K562 (cell line): ENCODE data around the gene ZSWIM3. TPM values are rescaled to one million over a fixed set of nuclear protein-coding genes. Genes with fewer than 3 reads are reported as not detected.
A peak's percentile ranks its signal among the peaks of the same experiment; 100 is the strongest.

ENCODE experiments used
- KHSRP ChIP-seq: fragments of 450-650 bp; IDR thresholded peaks from 2 replicates; pipeline ENCODE4 v1.6.1; 2017
- MTA2 ChIP-seq: fragments of 450-650 bp; IDR thresholded peaks from 2 replicates; pipeline ENCODE4 v1.6.1; 2016; ENCODE audit warnings: low read depth
- NEUROD1 ChIP-seq: fragments of 150-350 bp; IDR thresholded peaks from 2 replicates; pipeline ENCODE4 v1.6.1; 2014; ENCODE audit warnings: borderline replicate concordance, low read length, low read depth; ENCODE audit not compliant: partially characterized antibody
- TRIM25 ChIP-seq: fragments of 450-650 bp; IDR thresholded peaks from 2 replicates; pipeline ENCODE4 v1.7.0; 2016; ENCODE audit warnings: borderline replicate concordance
- UBTF ChIP-seq, 2 experiments: IDR thresholded peaks; 2 replicates each; pipeline ENCODE4 v1.6.1; 2012; ENCODE audit warnings: improper control_type of control experiment in 2 of 2, low read depth in 2 of 2, low read length in 2 of 2, borderline replicate concordance in 1 of 2
- ZNF143 ChIP-seq: sonication (generic); formaldehyde crosslinking; IDR thresholded peaks from 2 replicates; pipeline ENCODE4 v1.9.0; 2022; ENCODE audit warnings: mild to moderate bottlenecking, missing genetic modification reagents
- ZNF318 ChIP-seq, 2 experiments: fragments of 450-650 bp; IDR thresholded peaks; 2 replicates each; pipeline ENCODE4 v1.6.1; 2016; ENCODE audit warnings: mild to moderate bottlenecking in 2 of 2, borderline replicate concordance in 1 of 2, low read depth in 1 of 2, moderate library complexity in 1 of 2
- ZNF592 ChIP-seq: fragments of 450-650 bp; IDR thresholded peaks from 2 replicates; pipeline ENCODE4 v1.6.1; 2017; ENCODE audit warnings: antibody characterized with exemption, mild to moderate bottlenecking
- polyA plus RNA-seq, 8 experiments: library from polyadenylated mRNA; depleted of rRNA in 4 of 8; stranded (reverse) in 5 of 8; unstranded in 3 of 8; fragments of >200 nt; fragmentation: Nextera tagmentation in 2 of 8; fragmentation: Illumina TruSeq in 1 of 8; extraction: Ambion mirVana in 2 of 8; extraction: Trizol in 1 of 8; gene quantifications; 2 replicates each; pipeline versions ENCODE4 v1.2.1 to v1.2.3, GENCODE V29; 2011 to 2014; ENCODE audit warnings: inconsistent platforms in 1 of 8, missing spikeins in 1 of 8
- total RNA-seq, 7 experiments: library from RNA; depleted of rRNA in 6 of 7; stranded (reverse); fragments of >200 nt in 6 of 7; fragmentation: Illumina TruSeq in 2 of 7; extraction: Trizol in 2 of 7; gene quantifications; 2 replicates each; pipeline versions ENCODE4 v1.2.1 to v1.2.3, GENCODE V29; 2011 to 2021; ENCODE audit warnings: low replicate concordance in 1 of 7

ZSWIM3 gene
- total and polyA plus RNA-seq, 9 of the 15 experiments (the other 6 are each of a cell fraction or from before 2014, with no cell fraction given): 1.7 to 4.3 (median 2.9) TPM

- TF ChIP-seq UBTF (IDR thresholded peaks at IDR 0.05; ENCODE audit: borderline replicate concordance in 1 of 2, low read depth in 2 of 2, low read length in 2 of 2) (0 out of 4 replicates have a peak, but pooled peaks of 1 of the 2 experiments have one; percentile 41), TRIM25 (no peak), KHSRP (peak; percentile 41), NEUROD1 (peak; percentile 99), ZNF318 (IDR thresholded peaks at IDR 0.05; ENCODE audit: borderline replicate concordance in 1 of 2, low read depth in 1 of 2) (peak in 1 of 2 experiments; percentile 22; a peak in 1 of 4 replicates), MTA2 (peak; percentile 76), ZNF143 (CRISPR knock-in tag) (no peak), ZNF592 (peak; percentile 22; the same call in 1 of the 2 replicates)
Measured at GRCh38 chr20:45880988-45881788, 23.8 kb downstream of the ZSWIM3 start, which contains the start of gene ZSWIM1 (continued).
